Measurements from ENCODE around the gene REG4.
"Not testable (repeated sequence)": the region's sequence is repeated elsewhere in the genome, so short reads cannot be mapped to it uniquely, and the experiment has no call there.

The REG4 gene

GRCh38 chr1:119811387-119811786 lies at the start of gene REG4:
REG4 (minus strand) TSS chr1:119811460; CDS start chr1:119808769, 2,691 bp downstream.
- H3K27ac ChIP-seq (ENCODE audit: low read depth in 2 of 2, low read length in 2 of 2) = peak within 1 kb of the TSS in 1 of 2 donors; percentile 44
- H3K27me3 ChIP-seq (ENCODE audit: control insufficient read depth in 2 of 2, insufficient read depth in 2 of 2, low read length in 2 of 2) = no peaks in the 10 kb centered on the region
- H3K4me3 ChIP-seq (ENCODE audit: low read length in 2 of 2) = peak within 1 kb of the TSS in 1 of 2 donors; percentile 21
- H3K9ac ChIP-seq (ENCODE audit: low read depth in 1 of 2, low read length in 2 of 2) = no peak within 1 kb of the TSS
- H3K9me3 ChIP-seq (ENCODE audit: control insufficient read depth in 2 of 2, low read length in 2 of 2) = no peaks in the 10 kb centered on the region
- no peaks in the 10 kb centered on the region for H3K36me3 ChIP-seq (ENCODE audit: control insufficient read depth in 2 of 2, insufficient read depth in 2 of 2, low read length in 2 of 2)
- peaks cover 13 to 27% of the 10 kb centered on the region in 2 donors for H3K4me1 ChIP-seq (ENCODE audit: control insufficient read depth in 2 of 2, insufficient read depth in 2 of 2, low read length in 2 of 2)

GRCh38 chr1:119859647-119860046 lies 48.4 kb upstream of the REG4 start:
- Histone ChIP-seq H3K9me3 (ENCODE audit: control insufficient read depth in 2 of 2, low read length in 2 of 2) (no peaks in the 10 kb centered on the region), H3K27ac (ENCODE audit: low read depth in 2 of 2, low read length in 2 of 2) (no peak overlapping the region)

GRCh38 chr1:119858556-119859214 lies 47.4 kb upstream of the REG4 start:
- not testable (repeated sequence) for H3K36me3 ChIP-seq (ENCODE audit: control insufficient read depth in 2 of 2, insufficient read depth in 2 of 2, low read length in 2 of 2); H3K27ac ChIP-seq (ENCODE audit: low read depth in 2 of 2, low read length in 2 of 2); H3K4me1 ChIP-seq (ENCODE audit: control insufficient read depth in 2 of 2, insufficient read depth in 2 of 2, low read length in 2 of 2); H3K4me3 ChIP-seq (ENCODE audit: low read length in 2 of 2); H3K9ac ChIP-seq (ENCODE audit: low read depth in 1 of 2, low read length in 2 of 2); H3K9me3 ChIP-seq (ENCODE audit: control insufficient read depth in 2 of 2, low read length in 2 of 2); H3K27me3 ChIP-seq (ENCODE audit: control insufficient read depth in 2 of 2, insufficient read depth in 2 of 2, low read length in 2 of 2)

More at GRCh38 chr1:119859647-119860046, 48.4 kb upstream of the REG4 start:
- Histone ChIP-seq H3K4me3 (ENCODE audit: low read length in 2 of 2) (no peak overlapping the region), H3K9ac (ENCODE audit: low read depth in 1 of 2, low read length in 2 of 2) (no peak overlapping the region), H3K27me3 (ENCODE audit: control insufficient read depth in 2 of 2, insufficient read depth in 2 of 2, low read length in 2 of 2) (no peaks in the 10 kb centered on the region), H3K4me1 (ENCODE audit: control insufficient read depth in 2 of 2, insufficient read depth in 2 of 2, low read length in 2 of 2) (peaks cover 2% of the 10 kb centered on the region in 2 donors), H3K36me3 (ENCODE audit: control insufficient read depth in 2 of 2, insufficient read depth in 2 of 2, low read length in 2 of 2) (no peaks in the 10 kb centered on the region)

GRCh38 chr1:119858126-119858525 lies 46.9 kb upstream of the REG4 start:
- no peaks in the 10 kb centered on the region for H3K27me3 ChIP-seq (ENCODE audit: control insufficient read depth in 2 of 2, insufficient read depth in 2 of 2, low read length in 2 of 2)
- no peak overlapping the region for H3K9ac ChIP-seq (ENCODE audit: low read depth in 1 of 2, low read length in 2 of 2)
- peaks cover 2% of the 10 kb centered on the region in 2 donors for H3K4me1 ChIP-seq (ENCODE audit: control insufficient read depth in 2 of 2, insufficient read depth in 2 of 2, low read length in 2 of 2)
- H3K9me3 ChIP-seq (ENCODE audit: control insufficient read depth in 2 of 2, low read length in 2 of 2) = no peaks in the 10 kb centered on the region
- H3K27ac ChIP-seq (ENCODE audit: low read depth in 2 of 2, low read length in 2 of 2) = no peak overlapping the region
- H3K36me3 ChIP-seq (ENCODE audit: control insufficient read depth in 2 of 2, insufficient read depth in 2 of 2, low read length in 2 of 2) = no peaks in the 10 kb centered on the region
- no peak overlapping the region for H3K4me3 ChIP-seq (ENCODE audit: low read length in 2 of 2)

- Histone ChIP-seq H3K27me3 (ENCODE audit: control insufficient read depth in 2 of 2, insufficient read depth in 2 of 2, low read length in 2 of 2) (no peaks in the 10 kb centered on the region), H3K27ac (ENCODE audit: low read depth in 2 of 2, low read length in 2 of 2) (no peak overlapping the region), H3K9me3 (ENCODE audit: control insufficient read depth in 2 of 2, low read length in 2 of 2) (no peaks in the 10 kb centered on the region), H3K4me3 (ENCODE audit: low read length in 2 of 2) (no peak overlapping the region), H3K4me1 (ENCODE audit: control insufficient read depth in 2 of 2, insufficient read depth in 2 of 2, low read length in 2 of 2) (no peaks in the 10 kb centered on the region), H3K9ac (ENCODE audit: low read depth in 1 of 2, low read length in 2 of 2) (no peak overlapping the region), H3K36me3 (ENCODE audit: control insufficient read depth in 2 of 2, insufficient read depth in 2 of 2, low read length in 2 of 2) (no peaks in the 10 kb centered on the region)
Observed at GRCh38 chr1:119853155-119853554, 41.9 kb upstream of the REG4 start.

- not testable (repeated sequence) for H3K27ac ChIP-seq (ENCODE audit: low read depth in 2 of 2, low read length in 2 of 2); H3K9me3 ChIP-seq (ENCODE audit: control insufficient read depth in 2 of 2, low read length in 2 of 2); H3K9ac ChIP-seq (ENCODE audit: low read depth in 1 of 2, low read length in 2 of 2); H3K4me3 ChIP-seq (ENCODE audit: low read length in 2 of 2); H3K4me1 ChIP-seq (ENCODE audit: control insufficient read depth in 2 of 2, insufficient read depth in 2 of 2, low read length in 2 of 2); H3K36me3 ChIP-seq (ENCODE audit: control insufficient read depth in 2 of 2, insufficient read depth in 2 of 2, low read length in 2 of 2); H3K27me3 ChIP-seq (ENCODE audit: control insufficient read depth in 2 of 2, insufficient read depth in 2 of 2, low read length in 2 of 2)
Observed at GRCh38 chr1:119844206-119844605, 32.9 kb upstream of the REG4 start.

- no peaks in the 10 kb centered on the region for H3K36me3 ChIP-seq (ENCODE audit: control insufficient read depth in 2 of 2, insufficient read depth in 2 of 2, low read length in 2 of 2)
- no peak overlapping the region for H3K4me3 ChIP-seq (ENCODE audit: low read length in 2 of 2)
- no peaks in the 10 kb centered on the region for H3K4me1 ChIP-seq (ENCODE audit: control insufficient read depth in 2 of 2, insufficient read depth in 2 of 2, low read length in 2 of 2)
- no peak overlapping the region for H3K27ac ChIP-seq (ENCODE audit: low read depth in 2 of 2, low read length in 2 of 2)
- no peaks in the 10 kb centered on the region for H3K27me3 ChIP-seq (ENCODE audit: control insufficient read depth in 2 of 2, insufficient read depth in 2 of 2, low read length in 2 of 2)
- H3K9me3 ChIP-seq (ENCODE audit: control insufficient read depth in 2 of 2, low read length in 2 of 2) = no peaks in the 10 kb centered on the region
- no peak overlapping the region for H3K9ac ChIP-seq (ENCODE audit: low read depth in 1 of 2, low read length in 2 of 2)
Observed at GRCh38 chr1:119841306-119841705, 30.0 kb upstream of the REG4 start.

GRCh38 chr1:119840745-119841144 lies 29.5 kb upstream of the REG4 start:
- H3K36me3 ChIP-seq (ENCODE audit: control insufficient read depth in 2 of 2, insufficient read depth in 2 of 2, low read length in 2 of 2) = no peaks in the 10 kb centered on the region
- H3K27ac ChIP-seq (ENCODE audit: low read depth in 2 of 2, low read length in 2 of 2) = no peak overlapping the region
- H3K4me1 ChIP-seq (ENCODE audit: control insufficient read depth in 2 of 2, insufficient read depth in 2 of 2, low read length in 2 of 2) = no peaks in the 10 kb centered on the region

GRCh38 chr1:119838236-119838635 lies 27.0 kb upstream of the REG4 start:
- Histone ChIP-seq H3K27ac (ENCODE audit: low read depth in 2 of 2, low read length in 2 of 2) (no peak overlapping the region), H3K4me3 (ENCODE audit: low read length in 2 of 2) (no peak overlapping the region), H3K9ac (ENCODE audit: low read depth in 1 of 2, low read length in 2 of 2) (no peak overlapping the region), H3K9me3 (ENCODE audit: control insufficient read depth in 2 of 2, low read length in 2 of 2) (no peaks in the 10 kb centered on the region), H3K27me3 (ENCODE audit: control insufficient read depth in 2 of 2, insufficient read depth in 2 of 2, low read length in 2 of 2) (no peaks in the 10 kb centered on the region), H3K4me1 (ENCODE audit: control insufficient read depth in 2 of 2, insufficient read depth in 2 of 2, low read length in 2 of 2) (no peaks in the 10 kb centered on the region), H3K36me3 (ENCODE audit: control insufficient read depth in 2 of 2, insufficient read depth in 2 of 2, low read length in 2 of 2) (no peaks in the 10 kb centered on the region)

More at GRCh38 chr1:119840745-119841144, 29.5 kb upstream of the REG4 start:
- H3K9me3 ChIP-seq (ENCODE audit: control insufficient read depth in 2 of 2, low read length in 2 of 2) = no peaks in the 10 kb centered on the region
- H3K27me3 ChIP-seq (ENCODE audit: control insufficient read depth in 2 of 2, insufficient read depth in 2 of 2, low read length in 2 of 2) = no peaks in the 10 kb centered on the region
- H3K4me3 ChIP-seq (ENCODE audit: low read length in 2 of 2) = no peak overlapping the region
- H3K9ac ChIP-seq (ENCODE audit: low read depth in 1 of 2, low read length in 2 of 2) = no peak overlapping the region

GRCh38 chr1:119834990-119835389 lies 23.7 kb upstream of the REG4 start:
- Histone ChIP-seq H3K4me1 (ENCODE audit: control insufficient read depth in 2 of 2, insufficient read depth in 2 of 2, low read length in 2 of 2) (no peaks in the 10 kb centered on the region), H3K27me3 (ENCODE audit: control insufficient read depth in 2 of 2, insufficient read depth in 2 of 2, low read length in 2 of 2) (no peaks in the 10 kb centered on the region), H3K4me3 (ENCODE audit: low read length in 2 of 2) (no peak overlapping the region)

More at GRCh38 chr1:119834990-119835389, 23.7 kb upstream of the REG4 start:
- no peak overlapping the region for H3K9ac ChIP-seq (ENCODE audit: low read depth in 1 of 2, low read length in 2 of 2)
- H3K36me3 ChIP-seq (ENCODE audit: control insufficient read depth in 2 of 2, insufficient read depth in 2 of 2, low read length in 2 of 2) = no peaks in the 10 kb centered on the region
- H3K27ac ChIP-seq (ENCODE audit: low read depth in 2 of 2, low read length in 2 of 2) = no peak overlapping the region
- H3K9me3 ChIP-seq (ENCODE audit: control insufficient read depth in 2 of 2, low read length in 2 of 2) = no peaks in the 10 kb centered on the region
